ENCODE measurements around the gene ZNF431.

- TF ChIP-seq, protein P1, sequence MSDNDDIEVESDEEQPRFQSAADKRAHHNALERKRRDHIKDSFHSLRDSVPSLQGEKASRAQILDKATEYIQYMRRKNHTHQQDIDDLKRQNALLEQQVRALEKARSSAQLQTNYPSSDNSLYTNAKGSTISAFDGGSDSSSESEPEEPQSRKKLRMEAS (IDR thresholded peaks at IDR 0.05; ENCODE audit: low read depth, low read length), result no peak
- TF ChIP-seq, protein P2, sequence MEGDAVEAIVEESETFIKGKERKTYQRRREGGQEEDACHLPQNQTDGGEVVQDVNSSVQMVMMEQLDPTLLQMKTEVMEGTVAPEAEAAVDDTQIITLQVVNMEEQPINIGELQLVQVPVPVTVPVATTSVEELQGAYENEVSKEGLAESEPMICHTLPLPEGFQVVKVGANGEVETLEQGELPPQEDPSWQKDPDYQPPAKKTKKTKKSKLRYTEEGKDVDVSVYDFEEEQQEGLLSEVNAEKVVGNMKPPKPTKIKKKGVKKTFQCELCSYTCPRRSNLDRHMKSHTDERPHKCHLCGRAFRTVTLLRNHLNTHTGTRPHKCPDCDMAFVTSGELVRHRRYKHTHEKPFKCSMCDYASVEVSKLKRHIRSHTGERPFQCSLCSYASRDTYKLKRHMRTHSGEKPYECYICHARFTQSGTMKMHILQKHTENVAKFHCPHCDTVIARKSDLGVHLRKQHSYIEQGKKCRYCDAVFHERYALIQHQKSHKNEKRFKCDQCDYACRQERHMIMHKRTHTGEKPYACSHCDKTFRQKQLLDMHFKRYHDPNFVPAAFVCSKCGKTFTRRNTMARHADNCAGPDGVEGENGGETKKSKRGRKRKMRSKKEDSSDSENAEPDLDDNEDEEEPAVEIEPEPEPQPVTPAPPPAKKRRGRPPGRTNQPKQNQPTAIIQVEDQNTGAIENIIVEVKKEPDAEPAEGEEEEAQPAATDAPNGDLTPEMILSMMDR (IDR thresholded peaks at IDR 0.05; ENCODE audit: low read depth, low read length), result no peak
- TF ChIP-seq POLR2A (IDR thresholded peaks at IDR 0.05; ENCODE audit: extremely low read depth, insufficient read length) (no peak), MYC (IDR thresholded peaks at IDR 0.05; ENCODE audit: low read depth, low read length) (no peak)
These were observed 5.7 kb downstream of the ZNF431 start for GRCh38 chr19:21147540-21147939.
